Midbrain (tissue), 1 donor: ENCODE data around the gene EEF1AKMT3.

Source experiments
- DNase-seq: peaks from one replicate; lab custom pipeline; 2025; lab: John Stamatoyannopoulos, UW

EEF1AKMT3 gene

GRCh38 chr12:57772429-57773322 is at the start of gene EEF1AKMT3:
Gene EEF1AKMT3 (plus strand): TSS chr12:57772614. CDS start chr12:57772725, 111 bp downstream.
- peak; percentile 54 for DNase-seq

DNA sequence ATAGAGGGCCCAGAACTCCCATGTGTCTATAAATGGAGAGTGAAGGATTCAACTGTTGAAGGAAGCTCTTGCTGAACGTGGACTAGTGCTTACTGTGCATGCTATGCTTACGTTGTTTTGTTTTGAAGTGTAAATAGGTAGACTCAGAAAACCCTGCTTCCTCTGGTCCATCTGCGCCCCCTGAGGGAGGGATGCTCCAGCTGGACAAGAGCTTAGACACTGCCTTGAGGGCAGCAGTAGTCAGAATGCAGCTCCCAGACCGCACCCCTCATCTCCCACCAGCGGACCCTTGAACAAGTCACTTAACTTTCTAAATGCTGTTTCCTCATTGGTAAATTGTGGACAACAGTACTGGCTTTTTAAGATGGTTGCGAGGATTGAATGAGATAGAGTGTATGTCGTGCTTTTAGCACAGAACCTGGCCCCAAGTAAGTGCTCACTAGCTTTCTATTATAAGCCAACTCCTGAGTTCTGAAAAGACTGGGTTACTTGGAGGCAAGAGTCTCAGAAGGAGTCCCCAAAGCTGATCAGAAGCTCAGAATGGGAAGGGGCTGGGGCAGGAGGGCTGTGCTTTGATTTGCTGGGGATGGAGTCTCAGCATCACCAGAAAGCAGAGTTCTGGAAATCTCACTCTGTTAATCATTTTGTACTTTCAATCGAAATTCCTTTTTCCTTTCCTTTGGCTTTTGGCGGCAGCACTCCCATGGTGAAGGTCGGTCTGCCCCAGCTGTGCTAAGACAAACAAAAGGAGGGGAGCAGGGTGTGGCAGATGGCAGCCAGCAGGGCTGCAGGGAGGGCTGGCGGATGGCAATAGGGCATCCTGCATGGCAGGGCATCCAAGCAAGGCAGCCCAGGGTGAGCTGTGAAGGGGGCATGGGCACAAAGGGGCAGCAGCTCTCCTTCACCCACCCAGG is 49.4 kb upstream of the EEF1AKMT3 start:
- no peak for DNase-seq

DNA sequence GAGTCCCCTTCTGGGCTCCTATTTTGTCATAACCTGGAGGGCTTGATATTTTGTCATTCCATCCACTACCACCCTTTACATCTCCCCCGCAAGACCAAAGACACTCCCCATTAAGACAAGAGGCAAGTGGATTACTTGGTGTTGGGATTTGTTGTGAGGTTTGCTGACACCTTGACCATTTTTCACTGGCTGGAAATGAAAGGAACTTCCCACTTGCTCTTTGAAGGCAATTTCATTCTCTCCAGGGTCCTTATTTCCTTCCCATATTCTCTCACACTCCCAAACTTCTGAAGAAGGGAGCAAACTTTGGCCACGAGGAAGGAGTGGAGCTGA is 48.8 kb upstream of the EEF1AKMT3 start:
- no peak for DNase-seq

GRCh38 chr12:57724003-57724935 is 48.1 kb upstream of the EEF1AKMT3 start:
- no peak for DNase-seq

DNA sequence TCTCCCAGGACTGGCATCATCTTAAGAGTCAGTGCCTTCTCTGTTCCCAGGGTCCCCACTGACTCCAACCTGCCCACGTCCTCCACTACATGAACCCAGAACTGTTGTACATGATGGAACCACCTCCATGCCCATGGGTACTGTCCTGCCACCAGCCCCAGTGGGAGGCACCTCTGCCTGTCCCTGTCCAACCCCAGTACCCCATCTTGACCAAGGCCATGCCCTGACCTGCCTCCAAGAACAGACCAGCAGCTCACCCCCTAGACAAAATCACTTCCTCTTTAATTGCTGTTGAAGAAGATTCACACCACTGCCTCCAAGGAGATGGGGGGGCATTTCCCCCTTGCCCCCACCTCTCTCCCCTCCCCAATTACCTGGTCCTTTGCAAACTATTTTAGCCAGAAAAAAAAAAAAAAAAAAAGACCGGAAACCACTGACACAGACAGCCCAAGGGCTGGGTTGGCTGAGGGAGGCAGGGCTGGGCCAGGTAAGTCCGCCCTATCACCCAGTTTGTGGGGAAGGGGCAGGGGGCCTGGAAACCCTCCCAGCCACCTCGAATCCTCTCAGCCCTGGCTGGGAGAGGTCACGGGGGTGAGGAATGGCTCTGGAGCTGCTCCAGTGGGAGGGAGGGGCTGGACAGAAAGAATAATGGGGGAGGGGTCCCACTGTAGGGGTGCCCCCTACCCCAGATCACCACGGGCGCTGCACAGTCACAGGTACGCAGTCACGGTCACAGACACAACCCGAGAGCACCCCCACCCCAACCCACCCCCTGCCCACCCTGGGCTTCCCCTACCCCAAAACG is 47.3 kb upstream of the EEF1AKMT3 start:
- DNase-seq, result no peak

- no peak for DNase-seq
These were observed 46.6 kb upstream of the EEF1AKMT3 start for GRCh38 chr12:57725851-57726150.

DNA sequence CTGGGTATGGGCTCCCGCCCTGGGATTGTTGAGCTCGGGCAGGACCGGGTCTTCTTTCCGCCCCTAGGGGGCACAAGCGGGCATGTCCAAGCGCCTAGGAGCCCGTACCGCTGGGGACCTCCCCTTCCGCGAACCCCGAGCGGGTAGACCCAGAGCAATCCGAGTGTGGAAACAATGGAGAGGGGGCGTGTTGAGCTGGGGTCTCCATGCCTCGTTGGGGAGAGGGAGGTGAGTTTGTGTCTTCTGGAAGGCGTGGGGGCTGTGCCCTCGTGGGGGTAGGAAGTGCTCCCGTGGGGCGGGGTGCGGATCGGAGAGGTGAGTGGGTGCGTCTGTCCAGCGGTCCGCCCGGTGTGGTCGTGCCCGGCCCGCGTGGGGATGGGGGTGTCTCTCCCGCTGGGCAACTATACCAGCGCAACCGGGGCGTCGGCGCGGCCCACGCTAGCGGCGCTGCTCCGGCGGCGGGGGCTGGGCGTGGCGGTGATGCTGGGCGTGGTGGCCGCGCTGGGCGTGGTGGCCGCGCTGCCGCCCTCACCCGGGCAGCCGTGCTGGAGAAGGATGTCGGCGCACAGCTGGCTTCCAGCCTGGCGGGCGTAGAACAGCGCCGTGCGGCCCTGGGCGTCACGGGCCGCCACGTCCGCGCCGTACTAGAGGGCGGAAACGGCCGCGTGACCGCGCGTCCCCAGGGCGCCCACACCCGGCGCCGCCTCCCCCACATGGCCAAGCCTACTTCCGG is 46.1 kb upstream of the EEF1AKMT3 start:
- DNase-seq, result peak; percentile 41

GRCh38 chr12:57726884-57727757 is 45.3 kb upstream of the EEF1AKMT3 start:
- DNase-seq, result no peak

GRCh38 chr12:57727758-57728395 is 44.5 kb upstream of the EEF1AKMT3 start:
- DNase-seq, result no peak

- DNase-seq, result no peak
These were observed 43.0 kb upstream of the EEF1AKMT3 start for GRCh38 chr12:57729321-57729844.

- DNase-seq, result no peak
These were observed 41.9 kb upstream of the EEF1AKMT3 start for GRCh38 chr12:57730336-57731067.

GRCh38 chr12:57731411-57732080 is 40.9 kb upstream of the EEF1AKMT3 start:
- no peak for DNase-seq

DNA sequence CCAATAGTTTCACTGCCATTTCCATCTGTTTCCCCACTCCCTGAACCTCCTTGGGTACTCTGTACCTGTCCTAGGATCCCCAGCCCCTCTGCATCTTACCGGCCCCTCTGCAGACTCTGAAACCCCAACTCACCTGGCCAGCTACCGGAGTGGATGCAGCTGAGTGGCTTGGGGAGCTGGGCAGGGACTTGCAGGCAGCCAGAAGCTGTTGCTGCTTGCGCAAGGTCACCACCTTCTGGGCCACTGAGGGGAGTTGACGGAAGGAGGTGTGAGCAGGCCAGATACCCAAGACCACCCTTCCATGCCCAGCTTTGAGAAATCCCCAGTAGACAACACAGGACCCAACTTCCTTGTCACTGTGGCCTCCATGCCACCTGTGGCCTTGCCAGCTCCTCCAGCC is 40.1 kb upstream of the EEF1AKMT3 start:
- no peak for DNase-seq

- DNase-seq, result no peak
These were observed 39.5 kb upstream of the EEF1AKMT3 start for GRCh38 chr12:57732726-57733593.

- DNase-seq, result no peak
These were observed 38.5 kb upstream of the EEF1AKMT3 start for GRCh38 chr12:57733928-57734327.

GRCh38 chr12:57734591-57734990 is 37.8 kb upstream of the EEF1AKMT3 start:
- DNase-seq, result no peak
